Measurements from ENCODE around the gene KCTD10. TPM values are rescaled to one million over a fixed set of nuclear protein-coding genes. Genes with fewer than 3 reads are reported as not detected.

The KCTD10 gene
- total RNA-seq, 2 experiments from 2014 or later = 27.2 to 43.2 TPM

Other genes with a start within 250 kb of the KCTD10 start
- not detected for gene FOXN4, start 168.0 kb downstream of the KCTD10 start, total RNA-seq
- not detected for gene MYO1H, start 129.4 kb downstream of the KCTD10 start, total RNA-seq
- gene UBE3B, start 334 bp upstream of the KCTD10 start, total RNA-seq = 10 to 100 TPM; 36.6 to 39.0 TPM
- 10 to 100 TPM; 35.4 to 40.9 TPM for gene MMAB, start 96.2 kb upstream of the KCTD10 start, total RNA-seq
- gene MVK, start 96.5 kb upstream of the KCTD10 start, total RNA-seq = 10 to 100 TPM; 21.7 to 27.4 TPM
- gene FAM222A, start 236.5 kb upstream of the KCTD10 start, total RNA-seq = 1 to 10 TPM in 1 of 2 experiments, under 1 TPM in 1; 0.70 to 1.6 TPM

All from activated CD8-positive, alpha-beta memory T cell treated with anti-CD3 and anti-CD28 coated beads, Interleukin-2, amount 10 ng/mL, durations not matched to agents 7 days and 5 days (primary cell).